Karpas-422 (cell line): Measurements from ENCODE around the gene PCDHA12. TPM values are rescaled to one million over a fixed set of nuclear protein-coding genes. Genes with fewer than 3 reads are reported as not detected.

Experiments
- DNase-seq: peaks from one replicate; pipeline ENCODE4 v3.0.0-alpha.2; 2015
- H2AFZ ChIP-seq: fragments of 200-600 bp; sonication (generic); 2 replicates; pipeline ENCODE4 v1.6.1; 2014; ENCODE audit warnings: antibody characterized with exemption, low read length, mixed read lengths
- H3K27ac ChIP-seq: fragments of 200-600 bp; sonication (generic); 2 replicates; pipeline ENCODE4 v1.5.1; 2014; ENCODE audit warnings: mild to moderate bottlenecking, low read length, moderate library complexity
- H3K27me3 ChIP-seq: fragments of 200-600 bp; sonication (generic); 2 replicates; pipeline ENCODE4 v1.6.1; 2014; ENCODE audit warnings: low read length, mixed read lengths
- H3K36me3 ChIP-seq: fragments of 200-600 bp; sonication (generic); 2 replicates; pipeline ENCODE4 v1.6.1; 2014; ENCODE audit warnings: low read length, mixed read lengths; ENCODE audit not compliant: insufficient read depth
- H3K4me1 ChIP-seq: fragments of 200-600 bp; sonication (generic); 2 replicates; pipeline ENCODE4 v1.6.1; 2014; ENCODE audit warnings: mild to moderate bottlenecking, low read length, mixed read lengths
- H3K4me2 ChIP-seq: fragments of 200-600 bp; sonication (generic); 2 replicates; pipeline ENCODE4 v1.6.1; 2014; ENCODE audit warnings: low read length, low read depth, mild to moderate bottlenecking; ENCODE audit not compliant: poor library complexity, severe bottlenecking
- H3K4me3 ChIP-seq: fragments of 200-600 bp; sonication (generic); 2 replicates; pipeline ENCODE4 v1.5.1; 2014; ENCODE audit warnings: mild to moderate bottlenecking, antibody characterized with exemption, low read length, mixed read lengths
- H3K79me2 ChIP-seq: fragments of 200-600 bp; sonication (generic); 2 replicates; pipeline ENCODE4 v1.6.1; 2014; ENCODE audit warnings: mild to moderate bottlenecking, low read length, mixed read lengths
- H3K9ac ChIP-seq: fragments of 200-600 bp; sonication (generic); 2 replicates; pipeline ENCODE4 v1.6.0; 2014; ENCODE audit warnings: low read length
- H3K9me2 ChIP-seq: fragments of 200-600 bp; sonication (generic), shearing (Covaris generic); replicated peaks from 2 replicates; pipeline ENCODE4 v1.6.0; 2014; ENCODE audit warnings: mild to moderate bottlenecking, low read length, moderate library complexity; ENCODE audit not compliant: insufficient read depth
- H3K9me3 ChIP-seq: fragments of 300-700, 200-600 bp; sonication (generic); 2 replicates; pipeline ENCODE4 v1.6.1; 2014; ENCODE audit warnings: low read length, mixed read lengths
- H4K20me1 ChIP-seq: fragments of 200-600 bp; sonication (generic); 2 replicates; pipeline ENCODE4 v1.6.1; 2014; ENCODE audit warnings: mild to moderate bottlenecking, antibody characterized with exemption, low read length, low read depth; ENCODE audit not compliant: insufficient read depth
- total RNA-seq: library from RNA; depleted of rRNA; stranded (reverse); fragments of >200 nt; shearing (Covaris generic); gene quantifications from 2 replicates; pipeline ENCODE4 v1.2.3, GENCODE V29; 2014; ENCODE audit warnings: low replicate concordance

The PCDHA12 gene
- total RNA-seq, 1 experiment from 2014 or later, result not detected

GRCh38 chr5:140881889-140882590 is 6.9 kb downstream of the PCDHA12 start, which contains the start of gene PCDHA13:
Gene PCDHA13 (plus strand): TSS chr5:140882124. CDS start chr5:140882269, 145 bp downstream.
- H3K9me3 ChIP-seq, result no peaks in the 10 kb centered on the region
- no peak within 1 kb of the TSS for H3K4me2 ChIP-seq
- H3K4me3 ChIP-seq, result no peak within 1 kb of the TSS
- H3K79me2 ChIP-seq, result no peaks in the 10 kb centered on the region
- no peak for DNase-seq
- H3K9ac ChIP-seq, result no peak within 1 kb of the TSS
- no peak within 1 kb of the TSS for H3K27ac ChIP-seq
- no peaks in the 10 kb centered on the region for H3K36me3 ChIP-seq
- H3K27me3 ChIP-seq, result no peaks in the 10 kb centered on the region
- H2AFZ ChIP-seq, result no peak within 1 kb of the TSS
- H3K9me2 ChIP-seq, result no peaks in the 10 kb centered on the region
- H3K4me1 ChIP-seq, result no peaks in the 10 kb centered on the region
- H4K20me1 ChIP-seq, result no peaks in the 10 kb centered on the region

- Histone ChIP-seq H4K20me1 (no peaks in the 10 kb centered on the region), H2AFZ (no peak overlapping the region), H3K27ac (no peak overlapping the region), H3K27me3 (no peaks in the 10 kb centered on the region), H3K79me2 (no peaks in the 10 kb centered on the region), H3K9me3 (no peaks in the 10 kb centered on the region), H3K9ac (no peak overlapping the region), H3K4me3 (no peak overlapping the region), H3K4me2 (no peak overlapping the region), H3K4me1 (no peaks in the 10 kb centered on the region), H3K9me2 (no peaks in the 10 kb centered on the region), H3K36me3 (no peaks in the 10 kb centered on the region)
- no peak for DNase-seq
These were observed 7.4 kb downstream of the PCDHA12 start for GRCh38 chr5:140882591-140882899.

GRCh38 chr5:140883373-140883772 is 8.3 kb downstream of the PCDHA12 start:
- H3K36me3 ChIP-seq, result no peaks in the 10 kb centered on the region
- H3K9me2 ChIP-seq, result no peaks in the 10 kb centered on the region
- H3K9me3 ChIP-seq, result no peaks in the 10 kb centered on the region
- no peak overlapping the region for H2AFZ ChIP-seq
- no peak for DNase-seq
- no peaks in the 10 kb centered on the region for H4K20me1 ChIP-seq
- H3K27ac ChIP-seq, result no peak overlapping the region
- no peaks in the 10 kb centered on the region for H3K27me3 ChIP-seq
- no peaks in the 10 kb centered on the region for H3K79me2 ChIP-seq
- no peak overlapping the region for H3K9ac ChIP-seq
- H3K4me1 ChIP-seq, result no peaks in the 10 kb centered on the region
- no peak overlapping the region for H3K4me3 ChIP-seq
- no peak overlapping the region for H3K4me2 ChIP-seq

- H3K4me1 ChIP-seq, result no peaks in the 10 kb centered on the region
- H3K27ac ChIP-seq, result no peak overlapping the region
- no peak for DNase-seq
- H3K9me3 ChIP-seq, result no peaks in the 10 kb centered on the region
- H3K27me3 ChIP-seq, result no peaks in the 10 kb centered on the region
- H3K9me2 ChIP-seq, result no peaks in the 10 kb centered on the region
- no peaks in the 10 kb centered on the region for H4K20me1 ChIP-seq
- no peak overlapping the region for H2AFZ ChIP-seq
- no peaks in the 10 kb centered on the region for H3K36me3 ChIP-seq
- no peaks in the 10 kb centered on the region for H3K79me2 ChIP-seq
- no peak overlapping the region for H3K4me2 ChIP-seq
- H3K9ac ChIP-seq, result no peak overlapping the region
- no peak overlapping the region for H3K4me3 ChIP-seq
These were observed 9.0 kb downstream of the PCDHA12 start for GRCh38 chr5:140883927-140884697.

- Histone ChIP-seq H3K36me3 (no peaks in the 10 kb centered on the region), H3K9me3 (no peaks in the 10 kb centered on the region), H2AFZ (no peak overlapping the region), H3K9ac (no peak overlapping the region), H3K79me2 (no peaks in the 10 kb centered on the region), H3K27ac (no peak overlapping the region), H3K9me2 (0 out of 2 replicates have a peak, but pooled peaks cover 3% of the 10 kb centered on the region), H3K4me2 (no peak overlapping the region), H4K20me1 (no peaks in the 10 kb centered on the region), H3K4me1 (no peaks in the 10 kb centered on the region), H3K27me3 (no peaks in the 10 kb centered on the region), H3K4me3 (no peak overlapping the region)
- no peak for DNase-seq
These were observed 41.2 kb downstream of the PCDHA12 start for GRCh38 chr5:140916325-140916724.

GRCh38 chr5:140923601-140924000 is 48.5 kb downstream of the PCDHA12 start:
- Histone ChIP-seq H3K36me3 (no peaks in the 10 kb centered on the region), H2AFZ (no peak overlapping the region), H3K27me3 (no peaks in the 10 kb centered on the region), H3K9me2 (no peaks in the 10 kb centered on the region), H4K20me1 (no peaks in the 10 kb centered on the region), H3K4me3 (no peak overlapping the region), H3K79me2 (no peaks in the 10 kb centered on the region), H3K27ac (no peak overlapping the region), H3K9ac (no peak overlapping the region), H3K4me1 (no peaks in the 10 kb centered on the region), H3K9me3 (no peaks in the 10 kb centered on the region), H3K4me2 (no peak overlapping the region)
- DNase-seq, result no peak

GRCh38 chr5:140925806-140926442 is 50.8 kb downstream of the PCDHA12 start, which contains the start of gene PCDHAC1:
Gene PCDHAC1 (plus strand): TSS chr5:140926299. CDS start chr5:140926893, 594 bp downstream.
- Histone ChIP-seq H3K9ac (no peak within 1 kb of the TSS), H3K4me3 (no peak within 1 kb of the TSS), H2AFZ (no peak within 1 kb of the TSS), H3K9me2 (no peaks in the 10 kb centered on the region), H3K27ac (no peak within 1 kb of the TSS), H3K9me3 (no peaks in the 10 kb centered on the region), H3K27me3 (no peaks in the 10 kb centered on the region), H3K36me3 (no peaks in the 10 kb centered on the region), H3K4me1 (no peaks in the 10 kb centered on the region), H3K4me2 (no peak within 1 kb of the TSS), H4K20me1 (no peaks in the 10 kb centered on the region), H3K79me2 (no peaks in the 10 kb centered on the region)
- no peak for DNase-seq
